Natural killer cell (primary cell): ENCODE results near the gene TTLL9. TPM values are rescaled to one million over a fixed set of nuclear protein-coding genes. Genes with fewer than 3 reads are reported as not detected.

Source experiments
- ATAC-seq, 3 donors: fragments of 150-1000 bp in 2 of 3; fragments of 200-7000 bp in 1 of 3; cut with Tn5 transposase; 1 replicate in 1 of 3; 2 replicates in 2 of 3; pipeline ENCODE4 v1.10.0; 2021; ENCODE audit warnings: mild to moderate bottlenecking in 2 of 3, moderate library complexity in 2 of 3
- DNase-seq, 2 donors: peaks; one replicate each; pipeline versions ENCODE4 v3.0.0 to v3.0.0-alpha.2; 2013 to 2021; ENCODE audit warnings: mixed read lengths in 1 of 2
- H3K27ac ChIP-seq: one replicate; pipeline ENCODE4 v1.5.1; 2013; ENCODE audit warnings: mild to moderate bottlenecking, low read length
- H3K27me3 ChIP-seq: one replicate; pipeline ENCODE4 v1.6.1; 2013; ENCODE audit warnings: low read length; ENCODE audit not compliant: control insufficient read depth, insufficient read depth
- H3K36me3 ChIP-seq: one replicate; pipeline ENCODE4 v1.6.1; 2013; ENCODE audit warnings: low read length; ENCODE audit not compliant: control insufficient read depth, insufficient read depth
- H3K4me1 ChIP-seq: one replicate; pipeline ENCODE4 v1.6.1; 2013; ENCODE audit warnings: low read length; ENCODE audit not compliant: control insufficient read depth, insufficient read depth
- H3K4me3 ChIP-seq: one replicate; pipeline ENCODE4 v1.5.1; 2013; ENCODE audit warnings: low read length
- H3K9me3 ChIP-seq: one replicate; pipeline ENCODE4 v1.6.1; 2013; ENCODE audit warnings: low read length; ENCODE audit not compliant: control insufficient read depth, insufficient read depth
- H3K27ac Mint-ChIP-seq, 2 donors: one replicate each; pipeline ENCODE4 v1.8.0; 2022; ENCODE audit warnings: mild to moderate bottlenecking in 2 of 2, mixed read lengths in 2 of 2, moderate library complexity in 1 of 2
- H3K27me3 Mint-ChIP-seq, 2 donors: one replicate each; pipeline ENCODE4 v1.8.0; 2022; ENCODE audit warnings: low read depth in 2 of 2, mixed read lengths in 2 of 2
- H3K36me3 Mint-ChIP-seq: one replicate; pipeline ENCODE4 v1.8.0; 2022; ENCODE audit warnings: mixed read lengths
- H3K4me1 Mint-ChIP-seq, 2 donors: one replicate each; pipeline ENCODE4 v1.8.0; 2022; ENCODE audit warnings: mixed read lengths in 2 of 2
- H3K4me3 Mint-ChIP-seq: one replicate; pipeline ENCODE4 v1.8.0; 2022; ENCODE audit warnings: mild to moderate bottlenecking, moderate library complexity, mixed read lengths
- H3K9me3 Mint-ChIP-seq, 2 donors: one replicate each; pipeline ENCODE4 v1.8.0; 2022; ENCODE audit warnings: mixed read lengths in 2 of 2
- WGBS: methylation state at CpG from one replicate; pipeline ENCODE4 v1.1.7; 2013; ENCODE audit warnings: missing lambda C conversion rate; ENCODE audit not compliant: insufficient coverage; 5-methylcytosine and 5-hydroxymethylcytosine counted together
- intact Hi-C: fragments of 100-400 bp; cut with micrococcal nuclease; formaldehyde crosslinking; loops from one replicate; pipeline ENCODE4 v1.14.2; 2022
- total RNA-seq, 4 donors: library from RNA; stranded (reverse); fragments of 120-200 nt in 1 of 4; gene quantifications; one replicate each; pipeline versions ENCODE4 v1.2.3 to v1.2.4, GENCODE V29; 2013 to 2022
- TF ChIP-seq, protein P1 (sequence below): fragments of 200-600 bp; IDR thresholded peaks from one replicate; pipeline ENCODE4 v1.8.0; 2022; ENCODE audit warnings: antibody characterized with exemption

Gene TTLL9
- total RNA-seq, 3 donors from 2014 or later (not counting 1 experiment from before 2014, with no cell fraction given): not detected

DNA sequence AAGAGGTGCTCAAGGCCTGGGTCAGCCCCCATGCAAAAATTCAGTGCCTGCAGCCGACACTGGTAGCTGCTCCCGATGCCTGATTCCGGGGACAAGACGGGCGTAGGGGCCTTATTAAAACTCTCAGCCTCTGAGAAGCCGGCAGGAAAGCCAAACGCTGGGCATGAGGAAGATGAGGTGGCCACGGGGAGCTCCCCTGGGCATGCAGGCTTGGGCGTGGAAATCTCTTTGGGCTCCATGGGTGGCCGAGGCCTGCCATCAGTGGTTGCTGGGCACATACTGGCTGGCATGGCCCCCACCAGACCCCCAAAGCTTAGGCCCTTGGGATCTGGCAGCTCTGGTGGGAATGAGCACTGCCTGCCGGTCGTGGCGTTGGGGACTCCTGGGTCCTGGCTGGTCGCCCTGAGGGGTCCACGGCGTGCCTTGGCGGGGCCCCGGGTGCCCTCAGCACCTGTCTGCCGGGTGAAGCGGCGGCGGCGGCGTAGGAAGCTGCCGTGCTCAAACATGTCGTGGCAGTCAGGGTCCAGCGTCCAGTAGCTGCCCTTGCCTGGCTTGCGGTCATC is 25.6 kb upstream of the TTLL9 start:
- peaks cover 0 to 6% of the 10 kb centered on the region in 2 donors for H3K27me3 Mint-ChIP-seq
- TF ChIP-seq, protein P1, sequence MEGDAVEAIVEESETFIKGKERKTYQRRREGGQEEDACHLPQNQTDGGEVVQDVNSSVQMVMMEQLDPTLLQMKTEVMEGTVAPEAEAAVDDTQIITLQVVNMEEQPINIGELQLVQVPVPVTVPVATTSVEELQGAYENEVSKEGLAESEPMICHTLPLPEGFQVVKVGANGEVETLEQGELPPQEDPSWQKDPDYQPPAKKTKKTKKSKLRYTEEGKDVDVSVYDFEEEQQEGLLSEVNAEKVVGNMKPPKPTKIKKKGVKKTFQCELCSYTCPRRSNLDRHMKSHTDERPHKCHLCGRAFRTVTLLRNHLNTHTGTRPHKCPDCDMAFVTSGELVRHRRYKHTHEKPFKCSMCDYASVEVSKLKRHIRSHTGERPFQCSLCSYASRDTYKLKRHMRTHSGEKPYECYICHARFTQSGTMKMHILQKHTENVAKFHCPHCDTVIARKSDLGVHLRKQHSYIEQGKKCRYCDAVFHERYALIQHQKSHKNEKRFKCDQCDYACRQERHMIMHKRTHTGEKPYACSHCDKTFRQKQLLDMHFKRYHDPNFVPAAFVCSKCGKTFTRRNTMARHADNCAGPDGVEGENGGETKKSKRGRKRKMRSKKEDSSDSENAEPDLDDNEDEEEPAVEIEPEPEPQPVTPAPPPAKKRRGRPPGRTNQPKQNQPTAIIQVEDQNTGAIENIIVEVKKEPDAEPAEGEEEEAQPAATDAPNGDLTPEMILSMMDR: no peak
- Histone ChIP-seq H3K4me1 (peaks cover 4% of the 10 kb centered on the region), H3K36me3 (no peaks in the 10 kb centered on the region), H3K4me3 (no peak overlapping the region), H3K27me3 (no peaks in the 10 kb centered on the region), H3K27ac (no peak overlapping the region), H3K9me3 (no peaks in the 10 kb centered on the region)
- H3K27ac Mint-ChIP-seq: no peak overlapping the region
- H3K4me1 Mint-ChIP-seq: no peaks in the 10 kb centered on the region
- no peaks in the 10 kb centered on the region for H3K9me3 Mint-ChIP-seq
- DNase-seq (no peak), ATAC-seq (no peak)
- no peaks in the 10 kb centered on the region for H3K36me3 Mint-ChIP-seq
- intact Hi-C loops: no loop called here
- H3K4me3 Mint-ChIP-seq: no peak overlapping the region
- 94% methylated on average over 28 of the region's 28 CpGs for WGBS

DNA sequence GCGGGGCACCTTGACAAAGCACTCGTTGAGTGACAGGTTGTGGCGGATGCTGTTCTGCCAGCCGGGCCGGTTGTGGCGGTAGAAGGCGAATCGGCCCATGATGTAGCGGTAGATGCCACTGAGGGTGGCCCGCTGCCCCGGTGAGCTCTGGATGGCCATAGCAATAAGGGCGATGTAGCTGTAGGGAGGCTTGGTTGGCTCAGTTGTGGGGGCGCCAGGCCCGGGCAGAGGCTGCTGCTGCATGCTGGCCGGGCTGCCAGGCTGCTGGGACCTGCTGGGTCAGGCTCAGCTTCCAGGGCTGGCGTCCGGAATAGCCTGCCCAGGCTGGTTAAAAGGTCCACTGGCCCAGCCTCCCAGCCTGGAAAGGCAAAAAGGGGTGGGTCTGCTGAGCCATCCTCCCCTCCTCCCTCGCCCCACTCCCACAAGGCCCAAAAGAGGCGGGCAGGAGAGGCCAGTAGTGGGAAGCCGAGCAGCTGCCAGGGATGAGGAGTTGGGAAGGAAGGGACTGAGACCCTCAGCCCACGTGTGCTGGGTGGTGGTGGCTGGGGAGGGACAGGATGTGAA is 25.1 kb upstream of the TTLL9 start, which contains the start of gene FOXS1:
FOXS1 (minus strand) TSS at position 305 of the 564 bp plus-strand sequence; CDS start at position 243, 62 bp downstream.
- TF ChIP-seq, protein P1: no peak
- no peaks in the 10 kb centered on the region for H3K27me3 ChIP-seq

DNA sequence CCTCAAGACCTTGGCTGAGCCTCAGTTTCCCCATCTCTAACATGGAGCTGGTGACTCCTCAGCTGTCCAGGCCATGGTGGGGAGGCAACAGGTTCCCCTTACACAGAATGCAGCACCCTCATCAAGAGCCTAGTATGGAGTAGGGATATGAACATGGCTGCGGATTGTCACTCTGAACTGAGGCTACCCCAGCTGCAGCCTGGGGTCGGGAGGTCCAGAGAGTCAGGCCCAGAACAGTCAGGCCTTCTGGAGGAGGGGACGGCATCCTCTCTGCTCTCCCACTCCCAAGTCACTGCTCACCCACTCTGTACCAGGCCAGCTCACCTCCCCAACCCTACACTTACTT is 23.7 kb upstream of the TTLL9 start:
- intact Hi-C loops: loop anchor here (1.0 kb wide), 1 partner anchor 24 kb away; no protein-coding TSS in a partner anchor
- 76% methylated on average over 3 of the region's 3 CpGs for WGBS

More for the DNA sequence above, 25.1 kb upstream of the TTLL9 start, which contains the start of gene FOXS1:
- Mint-ChIP-seq H3K27ac (no peak within 1 kb of the TSS), H3K4me1 (no peaks in the 10 kb centered on the region), H3K36me3 (no peaks in the 10 kb centered on the region), H3K4me3 (no peak within 1 kb of the TSS), H3K27me3 (peaks cover 0 to 11% of the 10 kb centered on the region in 2 donors), H3K9me3 (no peaks in the 10 kb centered on the region)
- ATAC-seq (no peak), DNase-seq (no peak)
- Histone ChIP-seq H3K9me3 (no peaks in the 10 kb centered on the region), H3K27ac (no peak within 1 kb of the TSS), H3K36me3 (no peaks in the 10 kb centered on the region), H3K4me1 (peaks cover 4% of the 10 kb centered on the region), H3K4me3 (no peak within 1 kb of the TSS)
- intact Hi-C loops: no loop called here
- WGBS: 91% methylated on average over 20 of the region's 21 CpGs

More for the DNA sequence above, 23.7 kb upstream of the TTLL9 start:
- no peaks in the 10 kb centered on the region for H3K36me3 ChIP-seq
- H3K4me1 ChIP-seq: peaks cover 4% of the 10 kb centered on the region
- TF ChIP-seq, protein P1: peak; percentile 54
- ATAC-seq: no peak
- no peaks in the 10 kb centered on the region for H3K36me3 Mint-ChIP-seq
- no peaks in the 10 kb centered on the region for H3K9me3 ChIP-seq
- H3K27me3 ChIP-seq: no peaks in the 10 kb centered on the region
- H3K4me3 ChIP-seq: no peak overlapping the region
- no peak for DNase-seq
- no peak overlapping the region for H3K4me3 Mint-ChIP-seq
- no peaks in the 10 kb centered on the region for H3K9me3 Mint-ChIP-seq
- H3K27ac ChIP-seq: no peak overlapping the region
- H3K27ac Mint-ChIP-seq: no peak overlapping the region
- H3K4me1 Mint-ChIP-seq: no peaks in the 10 kb centered on the region
- H3K27me3 Mint-ChIP-seq: peaks cover 12 to 18% of the 10 kb centered on the region in 2 donors
